Activated naive CD4-positive, alpha-beta T cell treated with anti-CD3 and anti-CD28 coated beads, Interleukin-2, amount 50 U/mL, for 24 hours (primary cell): ENCODE results near the gene TENT5A.
"Not testable (repeated sequence)": the region's sequence is repeated elsewhere in the genome, so short reads cannot be mapped to it uniquely, and the experiment has no call there.

ENCODE experiments used
- H3K27ac Mint-ChIP-seq: one replicate; pipeline ENCODE4 v1.8.0; 2021; ENCODE audit warnings: mild to moderate bottlenecking, mixed read lengths
- H3K27me3 Mint-ChIP-seq: one replicate; pipeline ENCODE4 v1.8.0; 2021; ENCODE audit warnings: mixed read lengths
- H3K36me3 Mint-ChIP-seq: one replicate; pipeline ENCODE4 v1.8.0; 2021; ENCODE audit warnings: mixed read lengths
- H3K4me1 Mint-ChIP-seq: one replicate; pipeline ENCODE4 v1.8.0; 2021; ENCODE audit warnings: mixed read lengths
- H3K4me3 Mint-ChIP-seq: one replicate; pipeline ENCODE4 v1.8.0; 2021; ENCODE audit warnings: mild to moderate bottlenecking, mixed read lengths
- H3K9me3 Mint-ChIP-seq: one replicate; pipeline ENCODE4 v1.8.0; 2021; ENCODE audit warnings: mixed read lengths

The TENT5A gene

DNA sequence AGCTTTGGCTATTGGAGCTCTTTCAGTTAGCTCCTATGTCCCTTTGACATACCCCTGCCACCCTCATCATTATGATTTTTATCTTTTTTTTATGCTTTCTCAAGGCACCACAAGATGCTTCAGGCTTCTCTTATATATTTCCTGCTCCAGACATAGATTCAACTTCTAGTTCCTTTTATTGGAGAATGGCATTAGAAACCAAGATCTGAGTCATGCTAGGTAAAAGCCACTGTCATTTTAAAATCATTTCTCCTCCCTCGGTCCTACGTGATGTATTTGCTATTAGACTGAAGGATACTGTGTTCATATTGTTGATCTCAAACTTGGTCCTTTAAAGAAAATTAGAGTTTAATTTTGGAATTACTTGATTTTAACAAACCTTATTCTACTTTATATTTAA, 8.3 kb downstream of the TENT5A start:
- Mint-ChIP-seq H3K27me3 (no peaks in the 10 kb centered on the region), H3K9me3 (no peaks in the 10 kb centered on the region), H3K4me3 (no peak overlapping the region), H3K4me1 (peaks cover 24% of the 10 kb centered on the region), H3K27ac (no peak overlapping the region), H3K36me3 (peaks cover 2% of the 10 kb centered on the region)

DNA sequence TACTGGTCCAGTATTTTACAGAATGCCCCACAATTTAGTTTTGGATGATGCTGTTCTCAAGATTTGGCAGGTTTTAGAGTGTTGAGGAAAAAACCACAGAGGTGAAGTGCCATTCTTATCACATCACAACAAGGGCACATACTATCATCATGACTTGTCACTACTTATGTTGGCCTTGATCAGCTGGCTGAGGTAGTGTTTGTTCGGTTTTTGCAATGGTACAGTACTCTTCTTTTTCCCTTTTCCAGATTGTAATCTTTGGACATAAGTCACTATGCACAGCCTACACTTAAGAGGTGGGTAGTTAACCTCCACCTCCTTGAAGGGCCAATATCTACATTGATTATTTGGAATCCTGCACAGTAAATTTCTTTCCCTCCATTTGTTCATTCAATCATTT, 8.8 kb downstream of the TENT5A start:
- H3K27me3 Mint-ChIP-seq, result no peaks in the 10 kb centered on the region
- H3K4me1 Mint-ChIP-seq, result peaks cover 19% of the 10 kb centered on the region
- no peak overlapping the region for H3K27ac Mint-ChIP-seq
- H3K9me3 Mint-ChIP-seq, result no peaks in the 10 kb centered on the region
- H3K36me3 Mint-ChIP-seq, result peaks cover 2% of the 10 kb centered on the region
- H3K4me3 Mint-ChIP-seq, result no peak overlapping the region

DNA sequence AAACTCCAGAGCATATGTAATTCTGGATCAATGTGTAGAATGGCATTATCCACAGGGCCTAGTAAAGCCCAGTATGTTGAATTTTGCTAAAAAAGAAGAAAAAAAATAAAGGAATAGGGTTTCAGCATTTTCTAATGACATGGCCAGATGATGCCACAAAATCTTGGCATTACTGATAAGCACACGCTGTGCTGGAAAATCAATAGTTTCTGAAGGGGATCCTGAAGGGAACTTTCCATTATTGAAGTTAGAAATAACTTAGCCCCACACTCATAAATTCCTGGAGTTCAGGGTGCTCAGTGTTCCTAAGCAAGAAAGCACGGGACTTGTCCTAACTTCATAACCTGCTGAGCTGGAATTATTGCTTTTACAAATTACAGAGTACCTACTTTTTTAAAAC, 10.8 kb downstream of the TENT5A start:
- Mint-ChIP-seq H3K27me3 (no peaks in the 10 kb centered on the region), H3K36me3 (no peaks in the 10 kb centered on the region), H3K9me3 (no peaks in the 10 kb centered on the region), H3K4me3 (no peak overlapping the region), H3K4me1 (peaks cover 10% of the 10 kb centered on the region), H3K27ac (no peak overlapping the region)

DNA sequence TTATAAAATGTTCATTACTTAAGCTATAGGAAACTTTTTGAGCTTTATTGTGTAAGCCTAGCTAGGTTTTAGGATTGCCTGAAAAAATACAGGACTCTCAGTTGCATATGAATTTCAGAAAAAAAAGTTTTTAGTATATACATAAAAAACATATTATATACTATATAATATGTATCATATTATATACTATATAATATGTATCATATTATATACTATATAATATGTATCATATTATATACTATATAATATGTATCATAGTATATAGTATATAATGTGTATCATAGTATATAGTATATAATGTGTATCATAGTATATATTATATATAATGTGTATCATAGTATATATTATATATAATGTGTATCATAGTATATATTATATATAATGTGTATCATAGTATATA, 11.9 kb downstream of the TENT5A start:
- H3K27ac Mint-ChIP-seq, H3K36me3 Mint-ChIP-seq, H3K4me3 Mint-ChIP-seq, H3K27me3 Mint-ChIP-seq, H3K4me1 Mint-ChIP-seq, H3K9me3 Mint-ChIP-seq: not testable (repeated sequence)

DNA sequence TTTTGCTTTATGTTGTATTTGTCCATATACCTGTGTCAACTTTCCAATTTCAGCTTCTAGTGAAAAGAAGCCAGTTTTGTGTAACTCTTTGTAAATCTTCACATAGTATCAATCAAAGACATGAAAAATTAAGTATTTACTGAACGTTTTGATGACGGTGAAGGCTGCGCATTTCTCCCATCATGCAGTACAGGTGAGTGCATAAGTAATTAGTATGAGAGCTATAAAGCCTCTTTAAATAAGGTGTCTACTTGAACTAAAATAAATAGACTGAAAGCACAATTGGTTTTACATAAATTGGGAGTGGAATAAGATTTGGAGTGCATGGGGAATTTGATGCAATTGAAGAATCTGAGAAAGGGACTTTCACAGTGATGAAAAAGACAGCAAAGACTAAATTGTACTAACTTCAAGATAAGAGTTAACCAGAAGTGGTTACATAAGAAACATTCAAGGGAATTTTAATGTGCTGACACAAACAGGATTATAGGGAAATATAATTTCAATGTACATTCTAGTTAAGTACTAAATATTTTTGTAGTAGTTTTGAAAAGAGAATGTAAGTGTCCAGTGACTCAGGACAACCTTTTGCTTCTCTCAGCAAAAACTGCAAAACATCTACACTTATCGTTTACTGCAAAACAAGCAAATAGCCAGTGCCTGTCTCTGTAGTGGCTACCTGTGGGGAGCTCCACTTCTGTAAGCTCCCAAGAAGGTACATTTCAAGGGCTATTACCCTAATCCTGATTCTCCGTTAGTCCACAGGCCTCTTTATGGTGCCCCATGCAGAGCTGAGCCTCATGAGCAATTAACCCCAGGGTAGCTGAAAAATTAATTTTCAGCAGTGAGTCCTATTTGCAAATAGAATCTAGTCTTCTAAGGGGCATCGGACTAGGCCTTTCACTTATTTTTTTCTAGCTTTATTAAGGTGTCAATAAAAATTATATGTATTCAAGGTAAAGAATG, 13.0 kb downstream of the TENT5A start:
- peaks cover 4% of the 10 kb centered on the region for H3K4me1 Mint-ChIP-seq
- no peak overlapping the region for H3K27ac Mint-ChIP-seq
- H3K36me3 Mint-ChIP-seq, result no peaks in the 10 kb centered on the region
- no peaks in the 10 kb centered on the region for H3K27me3 Mint-ChIP-seq
- H3K4me3 Mint-ChIP-seq, result no peak overlapping the region
- H3K9me3 Mint-ChIP-seq, result no peaks in the 10 kb centered on the region

DNA sequence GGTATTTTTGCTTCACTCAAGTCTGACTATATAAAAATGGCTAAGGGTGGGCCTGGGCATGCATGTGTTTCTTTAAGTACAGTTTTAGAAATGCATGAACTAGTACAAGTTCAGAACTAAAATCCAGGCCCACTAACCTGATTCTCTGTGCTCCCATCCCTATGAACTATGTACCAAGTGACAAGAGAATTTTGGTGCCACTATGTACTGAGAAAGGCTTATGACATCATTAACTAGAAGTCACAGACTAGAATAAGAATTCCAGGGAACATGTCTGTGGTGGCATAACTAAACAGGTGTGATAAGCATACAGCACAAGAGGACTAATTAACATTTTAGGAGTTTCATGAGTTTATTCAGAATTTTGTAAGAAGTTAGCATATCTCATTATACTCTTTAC, 16.1 kb downstream of the TENT5A start:
- no peaks in the 10 kb centered on the region for H3K27me3 Mint-ChIP-seq
- H3K36me3 Mint-ChIP-seq, result no peaks in the 10 kb centered on the region
- no peak overlapping the region for H3K27ac Mint-ChIP-seq
- no peak overlapping the region for H3K4me3 Mint-ChIP-seq
- no peaks in the 10 kb centered on the region for H3K9me3 Mint-ChIP-seq
- H3K4me1 Mint-ChIP-seq, result no peaks in the 10 kb centered on the region

DNA sequence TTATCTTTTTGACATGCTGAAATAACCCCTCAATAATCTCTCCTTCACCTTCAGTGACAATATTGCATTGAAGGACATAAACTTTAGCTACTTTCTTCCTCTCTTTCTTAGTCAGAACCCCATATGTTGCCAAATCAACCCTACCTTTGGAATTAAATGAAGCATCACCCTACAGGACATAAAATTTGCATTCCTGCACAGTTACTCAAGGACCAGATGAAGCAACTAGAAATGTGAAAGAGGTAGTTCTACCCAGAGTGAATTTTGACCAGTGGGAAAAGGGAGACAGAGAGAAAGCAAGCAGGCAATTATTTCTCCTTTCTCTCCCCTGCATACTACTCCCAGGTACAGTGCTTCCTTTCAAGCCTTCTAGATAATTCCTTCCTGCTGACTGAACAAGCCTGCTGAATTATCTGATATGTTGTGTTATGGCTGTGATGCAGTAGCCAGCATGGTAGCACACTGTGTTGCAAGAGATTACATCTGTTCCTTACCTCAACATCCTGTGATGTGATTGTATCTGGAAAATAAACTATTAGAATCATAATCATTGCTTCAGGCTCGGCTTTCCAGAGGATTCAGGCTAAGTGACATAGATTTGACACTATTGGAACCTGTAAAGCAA, 16.6 kb downstream of the TENT5A start:
- Mint-ChIP-seq H3K27ac (no peak overlapping the region), H3K9me3 (no peaks in the 10 kb centered on the region), H3K36me3 (no peaks in the 10 kb centered on the region), H3K4me3 (no peak overlapping the region), H3K27me3 (no peaks in the 10 kb centered on the region), H3K4me1 (no peaks in the 10 kb centered on the region)

DNA sequence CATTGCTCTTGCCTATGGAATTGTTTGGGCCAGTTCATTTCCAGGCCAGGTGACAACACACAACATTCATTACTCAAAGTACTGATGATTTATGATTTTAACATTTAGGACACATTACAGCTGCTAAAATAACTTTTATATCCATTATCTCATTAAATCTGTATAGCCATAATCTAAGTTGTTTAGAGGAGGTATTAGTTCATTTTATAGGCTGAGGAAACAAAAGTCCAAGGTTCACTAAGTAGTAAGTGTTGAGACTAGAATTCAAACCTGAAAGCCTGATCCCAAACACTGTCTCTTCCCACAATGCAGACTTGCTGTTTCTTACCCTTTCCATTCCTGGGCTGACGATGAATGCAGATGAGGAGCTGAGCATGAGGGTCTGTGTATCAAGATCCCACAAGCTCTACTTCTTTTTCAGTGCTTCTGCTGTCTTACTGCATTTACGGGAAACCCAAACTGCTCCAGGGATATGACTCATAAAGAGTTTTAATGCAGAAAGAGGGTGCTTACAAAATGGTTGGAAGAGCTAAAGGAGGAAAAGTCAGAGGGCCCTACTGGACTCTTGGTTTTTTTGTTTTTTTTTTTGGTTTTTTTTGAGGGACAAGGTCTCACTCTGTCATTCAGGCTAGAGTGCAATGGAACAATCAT, 17.9 kb downstream of the TENT5A start:
- H3K9me3 Mint-ChIP-seq, result no peaks in the 10 kb centered on the region
- no peaks in the 10 kb centered on the region for H3K4me1 Mint-ChIP-seq
- no peak overlapping the region for H3K4me3 Mint-ChIP-seq
- H3K27ac Mint-ChIP-seq, result no peak overlapping the region
- no peaks in the 10 kb centered on the region for H3K27me3 Mint-ChIP-seq
- H3K36me3 Mint-ChIP-seq, result no peaks in the 10 kb centered on the region

DNA sequence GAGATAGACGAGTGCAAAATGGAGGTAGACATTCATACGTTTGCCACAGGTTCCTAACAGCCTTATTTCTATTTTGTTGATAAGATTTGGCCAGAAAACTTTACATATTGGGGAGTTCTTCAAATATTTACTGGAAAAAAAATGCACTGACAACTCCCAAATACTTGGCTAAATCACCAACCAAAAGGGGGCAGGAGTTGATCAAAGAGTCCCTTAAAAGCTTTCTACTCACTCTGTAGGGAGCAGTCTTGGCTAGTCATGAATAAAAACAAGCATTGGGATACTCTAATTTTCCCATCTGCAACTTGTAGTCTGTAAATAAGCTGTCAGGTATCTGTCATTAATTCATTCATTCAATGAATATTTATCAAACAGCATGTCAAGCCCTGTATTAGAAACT, 18.4 kb downstream of the TENT5A start:
- Mint-ChIP-seq H3K27me3 (no peaks in the 10 kb centered on the region), H3K9me3 (no peaks in the 10 kb centered on the region), H3K27ac (no peak overlapping the region), H3K4me1 (no peaks in the 10 kb centered on the region), H3K4me3 (no peak overlapping the region), H3K36me3 (no peaks in the 10 kb centered on the region)

DNA sequence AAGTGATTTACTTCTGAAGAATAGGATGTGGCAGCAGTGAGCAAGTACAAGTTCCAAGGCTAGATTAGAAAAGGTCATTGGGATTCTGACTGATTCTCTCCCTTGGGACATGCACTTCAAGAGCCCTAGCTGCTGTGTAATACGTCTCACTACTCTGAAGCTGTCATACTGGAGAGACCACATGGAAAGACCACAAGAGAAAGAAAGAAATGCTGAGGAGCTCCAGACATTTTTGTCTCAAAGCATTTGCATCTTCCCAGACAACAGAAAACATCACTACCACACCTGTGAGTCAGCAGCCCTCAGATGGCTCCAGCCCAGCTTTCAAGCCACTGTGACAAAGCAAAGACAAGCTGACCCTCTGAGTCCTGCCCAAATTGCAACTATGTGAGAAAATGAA, 20.7 kb downstream of the TENT5A start:
- Mint-ChIP-seq H3K27ac (no peak overlapping the region), H3K36me3 (no peaks in the 10 kb centered on the region), H3K9me3 (no peaks in the 10 kb centered on the region), H3K4me3 (no peak overlapping the region), H3K4me1 (peaks cover 8% of the 10 kb centered on the region), H3K27me3 (no peaks in the 10 kb centered on the region)

DNA sequence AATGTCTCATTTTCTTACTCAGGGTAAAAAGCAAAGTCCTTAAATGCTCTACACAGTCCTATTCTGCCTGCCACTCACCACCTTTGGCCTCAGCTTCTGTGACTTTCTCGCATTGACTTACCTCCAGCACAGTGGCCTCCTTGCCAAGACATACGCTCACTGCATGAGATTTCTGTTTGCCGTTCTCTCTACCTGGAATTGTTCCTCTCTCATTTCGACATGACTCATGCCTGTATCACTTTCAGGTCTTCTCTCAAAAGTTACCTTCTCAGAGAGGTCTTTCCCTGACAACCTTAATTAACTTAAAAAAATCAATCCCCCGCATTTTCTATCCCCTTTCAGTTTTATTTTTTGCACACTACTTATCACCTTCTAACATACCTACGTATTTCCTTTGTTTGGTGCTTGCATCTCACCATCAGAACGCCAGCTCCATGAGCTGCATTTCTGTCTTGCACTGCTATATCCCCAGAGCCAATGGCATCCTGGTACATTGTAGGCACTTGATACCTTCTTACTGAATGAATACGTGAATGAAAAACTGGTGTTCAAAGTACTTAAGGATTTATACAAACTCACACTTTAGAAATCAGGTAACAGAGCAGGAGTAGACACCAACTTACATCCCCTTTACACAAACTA, 24.5 kb downstream of the TENT5A start:
- Mint-ChIP-seq H3K27ac (peak overlapping the region; percentile 42), H3K4me3 (no peak overlapping the region), H3K36me3 (no peaks in the 10 kb centered on the region), H3K27me3 (no peaks in the 10 kb centered on the region), H3K9me3 (no peaks in the 10 kb centered on the region), H3K4me1 (peaks cover 8% of the 10 kb centered on the region)

DNA sequence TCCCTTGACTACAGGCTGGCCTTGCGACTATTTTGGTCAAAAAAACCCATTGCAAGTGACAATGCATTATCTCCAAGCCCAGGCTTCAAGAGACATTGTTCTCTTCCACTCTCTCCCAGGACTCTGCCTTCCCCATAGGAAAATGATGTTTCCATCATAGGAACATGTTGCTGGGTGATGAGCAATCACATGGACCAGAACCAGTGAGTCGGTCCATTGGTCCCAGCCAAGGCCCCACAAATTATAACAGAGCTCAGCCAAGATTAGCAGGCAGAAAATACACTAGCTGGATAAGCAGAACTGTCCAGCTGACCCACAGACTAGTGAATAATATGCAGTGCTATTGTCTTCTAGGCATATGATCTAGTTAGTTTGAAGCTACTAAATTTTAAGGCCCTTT, 27.4 kb downstream of the TENT5A start:
- Mint-ChIP-seq H3K27me3 (no peaks in the 10 kb centered on the region), H3K9me3 (no peaks in the 10 kb centered on the region), H3K4me3 (no peak overlapping the region), H3K4me1 (peaks cover 8% of the 10 kb centered on the region), H3K27ac (no peak overlapping the region), H3K36me3 (no peaks in the 10 kb centered on the region)

DNA sequence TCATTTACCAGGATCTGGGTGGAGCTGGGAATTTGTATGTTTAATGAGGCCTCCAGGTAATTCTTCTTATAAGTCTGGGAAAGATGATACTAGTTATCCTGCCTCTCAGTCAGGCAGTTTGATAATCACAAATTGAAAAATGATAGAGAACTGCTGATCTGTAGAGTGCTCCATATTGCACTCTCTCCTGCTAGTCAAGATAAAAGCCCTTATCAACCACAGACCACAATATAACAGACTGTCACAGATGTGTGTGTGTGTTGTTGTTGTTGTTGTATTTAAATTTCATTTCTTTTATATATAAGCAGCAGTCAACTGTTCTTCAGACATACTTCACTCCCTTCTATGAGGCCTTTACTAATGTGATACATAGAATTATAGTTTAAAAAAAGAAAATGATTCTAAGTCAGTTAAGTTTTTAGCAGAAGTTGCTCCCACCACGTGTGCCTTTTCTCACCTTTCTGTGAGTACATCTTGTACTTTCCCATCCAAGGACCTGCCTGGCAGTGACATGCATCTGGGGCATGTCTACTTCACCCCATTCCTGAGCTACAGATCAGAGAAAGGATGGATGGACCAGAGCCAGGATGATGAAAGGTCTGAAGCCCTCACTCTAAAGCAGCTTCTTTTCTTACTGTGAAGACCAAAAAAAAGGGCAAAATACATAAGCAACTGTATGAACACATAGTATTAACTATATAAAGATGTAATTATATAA, 29.8 kb downstream of the TENT5A start:
- H3K4me3 Mint-ChIP-seq, result no peak overlapping the region
- H3K27me3 Mint-ChIP-seq, result no peaks in the 10 kb centered on the region
- H3K4me1 Mint-ChIP-seq, result peaks cover under 1% of the 10 kb centered on the region
- H3K9me3 Mint-ChIP-seq, result no peaks in the 10 kb centered on the region
- H3K36me3 Mint-ChIP-seq, result no peaks in the 10 kb centered on the region
- no peak overlapping the region for H3K27ac Mint-ChIP-seq

DNA sequence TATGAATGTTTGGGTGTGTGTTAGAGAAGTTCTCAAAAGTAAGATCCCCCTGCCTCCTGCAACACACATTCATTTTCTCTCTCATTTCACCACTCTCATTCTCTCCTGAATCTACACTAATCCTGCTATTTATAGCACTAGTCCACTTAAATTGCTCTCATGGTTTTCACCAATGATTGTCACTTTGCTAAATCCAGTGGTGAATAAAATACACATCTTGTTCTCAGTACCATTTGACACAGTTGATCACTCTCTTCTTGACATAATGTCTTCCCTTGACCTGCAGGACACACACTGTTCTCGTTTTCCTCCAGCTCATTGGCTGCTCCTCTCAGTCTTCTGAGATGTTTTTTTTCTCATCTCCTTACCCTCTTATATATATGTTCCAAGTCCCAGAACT, 32.1 kb downstream of the TENT5A start:
- Mint-ChIP-seq H3K36me3 (no peaks in the 10 kb centered on the region), H3K27ac (no peak overlapping the region), H3K27me3 (no peaks in the 10 kb centered on the region), H3K9me3 (no peaks in the 10 kb centered on the region), H3K4me1 (no peaks in the 10 kb centered on the region), H3K4me3 (no peak overlapping the region)

DNA sequence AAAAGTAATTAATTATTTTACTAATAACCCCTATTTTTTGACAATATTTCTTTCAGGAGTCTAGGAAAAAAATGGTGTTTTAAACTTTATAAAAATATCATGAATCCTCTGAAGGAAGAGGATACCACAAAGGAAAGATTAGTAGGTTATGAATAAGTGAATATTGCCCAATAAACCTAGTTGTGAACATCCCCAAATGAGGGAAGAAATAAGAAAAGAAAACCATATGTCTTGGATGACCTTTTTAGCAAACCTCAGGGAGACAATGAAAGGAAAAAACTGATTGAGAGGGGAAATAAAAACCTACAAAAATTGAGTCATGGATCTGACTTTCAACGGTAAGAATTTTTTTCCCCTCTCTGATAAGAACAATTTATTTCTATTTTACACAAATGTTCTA, 34.4 kb downstream of the TENT5A start:
- Mint-ChIP-seq H3K4me3 (no peak overlapping the region), H3K27me3 (no peaks in the 10 kb centered on the region), H3K4me1 (no peaks in the 10 kb centered on the region), H3K27ac (no peak overlapping the region), H3K36me3 (no peaks in the 10 kb centered on the region), H3K9me3 (no peaks in the 10 kb centered on the region)
